KG1 (cell line): ENCODE results near the gene GAS7.

Experiments used
- DNase-seq: peaks from one replicate; lab custom pipeline; 2025; lab: John Stamatoyannopoulos, UW

Gene GAS7

GRCh38 chr17:10048629-10049350, 149.6 kb downstream of the GAS7 start:
- DNase-seq: no peak

GRCh38 chr17:10046786-10047785, 151.3 kb downstream of the GAS7 start:
- no peak for DNase-seq

GRCh38 chr17:10045871-10046658, 152.3 kb downstream of the GAS7 start:
- DNase-seq: no peak

- no peak for DNase-seq
Observed at GRCh38 chr17:10042589-10043244, 155.7 kb downstream of the GAS7 start.

- DNase-seq: no peak
Observed at GRCh38 chr17:10041916-10042588, 156.4 kb downstream of the GAS7 start.

GRCh38 chr17:10041287-10041612, 157.2 kb downstream of the GAS7 start:
- DNase-seq: no peak

- no peak for DNase-seq
Observed at GRCh38 chr17:10036511-10037061, 161.8 kb downstream of the GAS7 start.

GRCh38 chr17:10035885-10036284, 162.5 kb downstream of the GAS7 start:
- no peak for DNase-seq

GRCh38 chr17:10034719-10035475, 163.5 kb downstream of the GAS7 start:
- no peak for DNase-seq

GRCh38 chr17:10033959-10034358, 164.4 kb downstream of the GAS7 start:
- DNase-seq: no peak

- no peak for DNase-seq
Observed at GRCh38 chr17:10033449-10033848, 165.0 kb downstream of the GAS7 start.

- DNase-seq: no peak
Observed at GRCh38 chr17:10032118-10032852, 166.1 kb downstream of the GAS7 start.

GRCh38 chr17:10031606-10032005, 166.8 kb downstream of the GAS7 start:
- DNase-seq: no peak

GRCh38 chr17:10031127-10031526, 167.3 kb downstream of the GAS7 start:
- DNase-seq: no peak

- DNase-seq: no peak
Observed at GRCh38 chr17:10029129-10029528, 169.3 kb downstream of the GAS7 start.

GRCh38 chr17:10025976-10026901, 172.2 kb downstream of the GAS7 start:
- DNase-seq: no peak

GRCh38 chr17:10025224-10025623, 173.2 kb downstream of the GAS7 start:
- DNase-seq: no peak

GRCh38 chr17:10022416-10022815, 176.0 kb downstream of the GAS7 start:
- no peak for DNase-seq
